Skin epidermis (tissue), 12 donors: ENCODE measurements around the gene TOM1L2.
"Not testable (repeated sequence)": the region's sequence is repeated elsewhere in the genome, so short reads cannot be mapped to it uniquely, and the experiment has no call there.

Source experiments
- H3K27ac ChIP-seq, 21 experiments: fragments of 200-600 bp; sonication (generic) in 11 of 21; one replicate each; pipeline ENCODE4 v1.5.0; 2020; ENCODE audit warnings: mild to moderate bottlenecking in 3 of 21, inconsistent platforms in 2 of 21, moderate library complexity in 2 of 21
- H3K4me3 ChIP-seq, 7 experiments: fragments of 200-600 bp; sonication (generic) in 2 of 7; one replicate each; pipeline ENCODE4 v1.5.0; 2020; ENCODE audit warnings: inconsistent platforms in 2 of 7, mild to moderate bottlenecking in 2 of 7, moderate library complexity in 1 of 7

Gene TOM1L2

DNA sequence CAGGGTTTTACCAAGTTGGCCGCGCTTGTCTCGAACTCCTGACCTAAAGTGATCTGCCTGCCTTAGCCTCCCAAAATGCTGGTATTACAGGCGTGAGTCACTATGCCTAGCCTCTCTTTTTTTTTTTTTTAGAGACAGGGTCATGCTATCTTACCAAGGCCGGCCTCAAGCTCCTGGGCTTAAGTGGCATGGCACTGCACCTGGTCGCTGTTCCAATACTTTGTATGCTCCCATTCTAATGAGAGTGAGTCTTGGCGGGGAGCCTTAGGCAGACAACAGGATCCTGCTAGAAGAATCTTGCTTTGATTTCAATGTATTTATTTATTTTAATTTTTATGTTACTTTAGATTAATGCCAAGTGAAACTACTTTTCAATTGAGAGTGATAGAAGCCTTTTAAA lies 21.9 kb downstream of the TOM1L2 start:
- H3K27ac ChIP-seq: no peak overlapping the region

DNA sequence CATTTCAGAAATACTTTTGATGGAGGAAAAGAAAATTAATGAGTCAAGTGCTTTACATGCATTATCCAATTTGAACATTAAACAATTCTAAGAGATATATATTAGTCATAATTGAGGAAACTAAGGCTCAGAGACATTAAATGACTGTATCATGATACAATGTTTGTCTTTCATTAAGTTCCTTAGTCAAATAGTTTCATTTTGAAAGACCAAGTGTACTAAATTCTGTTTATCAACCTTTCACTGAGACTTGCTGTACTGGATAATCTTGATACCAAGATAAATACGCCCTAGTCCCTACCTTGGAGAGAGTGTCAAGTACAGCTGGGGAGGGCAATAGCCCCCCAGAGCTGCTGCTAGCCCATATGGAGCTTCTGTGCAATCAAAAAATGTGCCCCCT lies 24.2 kb downstream of the TOM1L2 start:
- Histone ChIP-seq H3K4me3 (no peak overlapping the region), H3K27ac (no peak overlapping the region)

More for the DNA sequence above, 21.9 kb downstream of the TOM1L2 start:
- no peak overlapping the region for H3K4me3 ChIP-seq

DNA sequence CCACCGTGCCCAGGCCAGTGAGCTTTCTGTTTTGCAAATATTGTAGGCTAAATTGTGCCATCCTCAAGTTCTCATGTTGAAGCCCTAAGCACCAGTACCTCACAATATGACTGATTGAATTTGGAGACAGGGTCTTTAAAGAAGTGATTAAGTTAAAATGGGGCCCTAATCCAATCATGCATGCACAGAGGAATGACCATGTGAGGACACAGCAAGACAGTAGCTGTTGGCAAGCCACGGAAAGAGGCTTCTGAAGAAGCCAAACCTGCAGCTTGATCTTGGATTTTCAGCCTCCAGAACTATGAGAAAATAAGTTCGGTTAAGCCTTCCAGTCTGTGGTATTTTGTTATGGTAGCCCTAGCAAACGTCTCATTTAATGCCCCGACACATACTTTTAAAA lies 24.9 kb downstream of the TOM1L2 start:
- H3K4me3 ChIP-seq: no peak overlapping the region
- H3K27ac ChIP-seq: no peak overlapping the region

DNA sequence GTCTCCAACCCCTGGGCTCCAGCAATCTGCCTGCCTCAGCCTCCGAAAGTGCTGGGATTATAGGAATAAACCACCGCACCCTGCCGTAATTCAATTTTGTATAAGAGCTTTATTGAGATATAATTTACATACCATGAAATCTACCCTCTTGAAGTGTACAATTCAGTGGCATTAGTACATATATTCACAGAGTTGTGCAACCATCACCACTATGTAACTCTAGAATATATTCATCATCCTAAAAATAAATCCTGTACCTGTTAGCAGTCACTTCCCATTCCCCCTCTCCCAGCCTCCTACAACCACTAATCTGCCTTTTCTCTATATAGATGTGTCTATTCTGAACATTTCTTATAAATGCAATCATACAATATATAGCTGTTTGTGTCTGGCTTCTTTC lies 26.1 kb downstream of the TOM1L2 start:
- Histone ChIP-seq H3K4me3 (no peak overlapping the region), H3K27ac (no peak overlapping the region)

DNA sequence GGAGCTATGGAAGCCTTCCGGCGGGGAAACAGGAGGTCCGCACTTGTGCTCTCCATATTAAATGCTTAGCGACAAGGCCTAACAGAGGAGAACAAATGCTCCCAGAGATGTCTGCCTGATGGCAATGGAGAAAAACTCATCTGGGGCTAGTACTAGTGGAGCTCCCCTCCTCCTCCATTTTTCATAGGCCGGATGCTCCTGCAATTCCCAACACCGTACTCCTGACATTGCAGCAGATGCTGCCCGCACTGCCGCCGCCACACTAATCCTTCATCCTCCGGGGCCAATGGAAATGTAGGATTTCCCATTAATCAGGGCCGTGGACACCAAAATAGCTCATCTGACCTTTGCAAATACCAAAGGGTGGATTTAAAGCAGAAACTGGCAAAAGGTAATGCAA lies 27.5 kb downstream of the TOM1L2 start:
- Histone ChIP-seq H3K4me3 (no peak overlapping the region), H3K27ac (no peak overlapping the region)

DNA sequence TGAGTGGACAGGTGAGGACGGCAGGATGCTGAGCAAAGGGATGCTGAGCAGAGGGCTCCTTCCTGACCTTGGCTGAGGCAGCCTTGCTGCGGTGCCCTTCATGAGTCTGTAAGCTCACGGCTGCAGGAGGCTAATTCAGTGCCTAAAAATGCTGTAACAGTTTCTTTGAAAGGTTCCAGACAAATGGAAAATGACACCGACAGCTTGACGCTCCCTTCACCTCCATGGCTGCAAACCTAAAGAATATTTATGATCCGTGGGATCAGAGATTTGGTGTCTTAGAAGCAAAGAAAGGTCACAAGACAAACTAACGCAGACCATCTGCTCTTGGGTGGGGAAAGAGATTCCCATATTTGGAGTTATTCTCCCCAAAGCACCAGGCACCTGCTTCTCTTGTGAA lies 28.0 kb downstream of the TOM1L2 start:
- peak overlapping the region in 1 of 21 experiments; percentile 10 for H3K27ac ChIP-seq
- H3K4me3 ChIP-seq: no peak overlapping the region

DNA sequence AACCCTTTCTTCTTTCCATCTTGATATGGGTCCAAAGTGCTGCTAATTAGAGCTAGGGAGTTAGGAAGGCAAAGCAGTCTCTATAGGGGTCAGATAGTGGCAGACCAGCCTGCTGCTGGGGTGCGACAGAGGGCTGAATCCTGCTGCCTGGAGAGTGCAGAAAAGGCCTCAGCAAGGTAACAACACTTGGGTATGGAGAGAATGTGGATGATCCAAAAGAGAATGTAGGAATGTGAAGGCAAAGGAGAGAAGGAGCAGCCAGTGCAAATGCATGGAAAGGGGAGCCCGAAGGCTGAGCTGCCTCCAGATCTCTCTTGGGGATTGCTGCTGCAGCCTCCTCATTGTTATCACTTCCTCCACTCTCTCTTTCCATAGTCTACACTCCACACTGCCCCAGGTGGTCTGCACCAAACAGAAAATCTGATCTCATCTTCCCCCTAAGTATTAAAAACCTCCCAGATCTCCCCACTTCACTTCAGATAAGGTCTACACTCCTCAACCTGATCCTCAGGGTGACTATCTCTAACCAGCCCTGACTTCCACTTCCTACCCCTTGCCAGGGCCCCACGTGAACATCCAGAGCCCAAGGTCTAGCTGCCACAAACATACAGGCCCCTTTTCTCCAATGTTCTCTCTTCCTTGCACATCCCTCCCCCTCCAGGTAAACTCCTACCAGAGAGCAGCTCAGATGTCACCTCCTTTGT lies 28.8 kb downstream of the TOM1L2 start:
- peak overlapping the region in 7 of 21 experiments; percentile 2 to 26 (median 10) for H3K27ac ChIP-seq
- no peak overlapping the region for H3K4me3 ChIP-seq

DNA sequence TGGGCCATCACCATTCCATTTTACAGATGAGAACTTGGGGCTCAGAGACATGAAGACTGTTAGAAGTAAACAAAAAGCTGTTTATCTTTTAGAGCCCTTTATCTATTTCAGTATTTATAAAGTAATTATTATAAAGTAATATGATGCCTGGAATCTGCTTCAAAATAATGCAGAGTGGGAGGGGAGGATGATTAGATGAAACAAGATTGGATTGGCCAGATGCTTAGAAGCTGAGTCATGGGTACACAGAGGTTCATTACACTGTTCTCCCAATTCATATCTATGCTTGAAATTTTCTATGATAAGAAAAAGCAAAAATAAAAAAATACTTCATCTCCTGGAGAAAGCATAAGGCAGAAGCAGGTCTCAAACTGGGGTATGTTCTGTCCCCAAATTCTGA lies 29.4 kb downstream of the TOM1L2 start:
- Histone ChIP-seq H3K4me3 (no peak overlapping the region), H3K27ac (peak overlapping the region in 4 of 21 experiments; percentile 2 to 24 (median 8))

DNA sequence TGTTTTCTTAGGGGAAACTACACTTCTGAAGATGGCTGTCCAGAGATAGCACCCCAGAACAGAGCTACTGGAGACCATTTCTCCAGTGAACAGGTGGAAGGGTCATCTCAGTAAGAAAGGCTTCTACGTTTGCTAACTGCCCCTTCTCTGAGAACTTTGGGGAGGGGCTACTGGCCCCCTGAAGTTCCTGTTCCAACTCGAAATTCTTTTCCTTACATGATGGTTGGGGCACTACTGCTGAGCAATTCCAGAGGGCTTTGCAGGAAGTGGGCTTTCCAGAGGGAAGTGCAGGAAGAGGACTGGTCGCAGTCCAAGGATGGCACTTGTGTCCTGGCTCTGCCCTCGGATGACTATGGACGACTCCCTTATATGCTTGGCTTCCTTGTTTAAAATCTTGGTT lies 31.2 kb downstream of the TOM1L2 start:
- Histone ChIP-seq H3K27ac (peak overlapping the region in 1 of 21 experiments; percentile 10), H3K4me3 (no peak overlapping the region)

DNA sequence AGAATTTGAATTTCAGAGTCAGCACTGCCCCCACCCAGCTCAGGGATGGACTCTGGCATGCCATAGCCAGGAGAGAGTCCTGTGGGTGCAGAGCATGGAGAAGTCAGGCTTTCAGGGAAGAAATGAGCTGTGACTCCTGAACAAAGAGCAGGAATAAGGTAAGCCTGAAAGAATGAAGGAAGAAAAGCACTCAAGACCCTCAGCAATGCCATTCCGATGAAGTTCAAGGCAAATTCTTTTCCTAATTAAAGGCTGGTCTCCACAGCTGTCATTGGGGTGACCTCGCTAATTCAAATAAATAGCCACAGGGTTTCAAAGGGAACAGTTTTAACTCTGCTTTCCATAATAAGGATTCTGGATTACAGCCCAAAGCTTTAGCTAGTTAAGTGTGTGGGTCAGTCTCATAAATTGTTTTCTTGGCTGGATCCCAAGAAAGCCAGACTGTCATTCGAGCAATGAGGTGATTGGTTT lies 31.7 kb downstream of the TOM1L2 start:
- H3K4me3 ChIP-seq: no peak overlapping the region
- peak overlapping the region in 1 of 21 experiments; percentile 26 for H3K27ac ChIP-seq

DNA sequence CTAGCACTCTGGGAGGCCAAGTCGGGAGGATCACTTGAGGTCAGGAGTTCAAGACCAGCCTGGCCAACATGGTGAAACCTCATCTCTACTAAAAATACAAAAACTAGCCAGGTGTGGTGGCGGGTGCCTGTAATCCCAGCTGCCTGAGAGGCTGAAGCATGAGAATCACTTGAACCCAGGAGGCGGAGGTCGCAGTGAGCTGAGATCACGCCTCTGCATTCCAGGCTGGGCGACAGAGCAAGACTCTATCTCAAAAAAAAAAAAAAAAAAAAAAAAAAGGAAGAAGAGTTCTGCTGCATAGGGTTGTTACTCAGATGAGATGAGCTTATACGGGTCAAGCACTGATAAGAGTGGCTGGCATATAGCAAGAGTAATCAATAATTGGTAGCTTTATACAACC lies 32.3 kb downstream of the TOM1L2 start:
- H3K4me3 ChIP-seq: not testable (repeated sequence)
- H3K27ac ChIP-seq: peak overlapping the region in 1 of 21 experiments; percentile 26

DNA sequence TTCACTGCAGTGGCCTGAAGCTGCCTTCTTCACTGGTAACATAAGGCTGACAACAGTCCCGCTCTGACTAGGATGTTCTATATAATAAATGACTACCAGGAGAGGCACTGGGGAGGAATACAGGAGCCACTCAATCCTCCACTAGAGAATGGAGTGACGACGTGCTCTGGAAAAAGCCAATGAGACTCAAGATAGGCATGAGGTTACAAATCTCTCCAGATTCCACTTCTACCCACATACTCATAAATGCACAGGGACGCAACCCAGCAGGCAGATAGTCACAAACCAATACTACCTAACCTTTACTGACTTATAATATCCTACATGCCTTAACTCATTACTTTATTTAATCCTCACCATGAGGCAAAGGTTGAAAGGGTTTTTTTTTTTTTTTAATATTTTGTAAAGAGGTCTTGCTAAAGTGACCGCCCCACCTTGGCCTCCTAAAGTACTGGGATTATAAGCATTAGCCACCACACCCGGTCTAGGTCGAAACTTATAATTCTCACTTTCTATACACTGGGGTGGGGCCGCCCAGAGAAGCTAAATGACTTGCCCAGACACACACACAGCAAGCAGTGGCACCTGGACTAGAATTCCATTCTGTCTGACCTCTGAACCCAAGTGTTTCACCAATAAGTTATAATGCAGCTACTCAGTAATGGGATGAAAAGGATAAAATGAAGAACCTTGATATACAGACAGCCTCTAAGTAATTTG lies 33.7 kb downstream of the TOM1L2 start:
- Histone ChIP-seq H3K4me3 (no peak overlapping the region), H3K27ac (peak overlapping the region in 15 of 21 experiments; percentile 10 to 69 (median 42))

DNA sequence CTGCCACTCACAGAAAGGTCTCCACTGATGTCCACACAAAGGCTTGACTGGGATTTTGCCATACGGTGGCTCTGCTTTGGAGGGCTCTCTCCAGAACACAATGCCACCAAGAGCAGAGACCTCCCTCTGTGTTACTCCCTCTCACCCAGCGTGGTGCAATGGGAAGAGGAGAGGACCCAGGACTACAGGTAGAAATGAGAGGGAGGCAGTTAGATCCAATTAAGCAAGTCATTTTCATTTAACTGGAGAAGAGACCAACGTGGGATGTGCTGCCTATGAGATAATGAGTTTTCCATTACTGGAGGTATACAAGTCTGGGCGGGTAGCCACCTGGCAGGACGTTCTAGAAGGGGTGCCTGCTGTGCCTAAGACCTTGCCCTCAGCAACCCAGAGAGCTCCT lies 34.2 kb downstream of the TOM1L2 start:
- H3K27ac ChIP-seq: peak overlapping the region in 14 of 21 experiments; percentile 10 to 69 (median 44)
- H3K4me3 ChIP-seq: no peak overlapping the region

DNA sequence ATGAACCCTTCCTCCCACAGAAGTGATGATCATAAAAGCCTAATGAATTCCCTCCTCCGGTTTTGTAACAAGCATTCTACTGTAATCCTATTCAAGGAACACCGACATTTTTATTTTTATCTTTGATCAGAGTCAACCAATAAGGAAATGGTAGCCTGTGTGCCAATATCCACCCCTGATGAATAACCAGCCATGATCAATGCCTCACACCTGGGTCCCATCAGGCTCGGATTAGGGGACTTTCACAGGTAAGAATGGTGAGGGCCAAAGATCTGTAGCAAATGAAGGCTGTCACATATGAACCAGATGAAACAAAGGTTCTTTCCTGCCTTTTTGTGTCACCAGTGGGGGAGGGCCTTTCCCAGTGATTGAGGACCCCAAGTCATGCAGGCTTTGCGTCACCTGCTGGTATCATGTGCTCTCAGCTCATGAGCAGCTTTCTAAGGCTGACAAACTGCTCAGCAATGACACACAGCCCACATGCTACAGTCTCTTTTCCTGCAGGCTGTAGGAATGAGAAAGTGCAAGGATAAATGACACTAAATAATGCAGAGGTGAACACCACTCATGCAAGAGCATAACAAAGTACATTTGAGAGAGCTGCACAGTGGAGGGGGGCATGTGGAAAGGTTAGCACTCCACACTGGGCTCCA lies 34.9 kb downstream of the TOM1L2 start:
- Histone ChIP-seq H3K4me3 (no peak overlapping the region), H3K27ac (peak overlapping the region in 11 of 21 experiments; percentile 11 to 69 (median 46))

DNA sequence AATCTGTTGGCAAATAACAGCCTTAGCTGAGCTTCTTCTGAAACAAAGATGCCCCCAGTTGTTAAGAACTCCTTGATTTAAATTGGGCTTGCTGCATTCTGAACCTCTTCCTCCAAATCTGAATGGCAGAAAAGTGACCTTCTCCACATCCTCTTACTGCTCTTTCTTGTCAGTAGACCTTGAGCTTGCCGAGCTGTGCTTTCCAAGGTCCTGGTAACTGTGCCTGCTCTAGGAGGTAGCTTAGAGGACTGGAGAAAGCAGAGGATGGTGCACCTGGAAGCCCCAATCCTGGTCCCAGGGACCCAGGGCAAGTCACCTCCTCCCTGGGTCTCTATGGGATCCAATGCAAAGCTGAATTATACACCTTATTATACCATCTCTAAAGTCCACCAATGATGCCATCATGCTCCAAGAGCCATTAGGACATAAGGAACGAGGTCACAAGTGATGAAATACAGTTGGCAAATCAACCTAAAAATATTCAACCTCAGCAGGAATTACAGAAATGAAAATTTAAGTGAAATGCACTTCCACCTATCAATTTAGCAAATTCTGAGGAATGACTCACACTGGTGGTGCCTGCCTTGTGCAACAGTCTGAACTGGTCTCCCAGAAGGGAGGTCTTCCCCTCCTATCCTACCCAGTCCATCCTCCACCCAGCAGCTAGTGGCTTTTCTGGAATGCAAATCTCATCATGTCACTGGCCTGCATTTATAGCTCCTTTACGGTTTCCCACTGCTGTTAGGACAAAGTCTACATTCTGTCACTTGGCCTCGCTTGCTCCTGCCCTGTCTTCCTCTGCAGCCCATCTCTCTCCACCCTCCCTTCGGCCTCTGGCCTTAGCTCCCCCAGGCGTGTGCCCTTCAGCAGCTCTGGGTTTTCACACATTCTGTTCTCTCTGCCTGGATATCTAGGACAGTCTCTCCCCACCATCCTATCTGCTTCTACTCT lies 36.6 kb downstream of the TOM1L2 start:
- Histone ChIP-seq H3K27ac (peak overlapping the region in 9 of 21 experiments; percentile 2 to 53 (median 30)), H3K4me3 (no peak overlapping the region)

DNA sequence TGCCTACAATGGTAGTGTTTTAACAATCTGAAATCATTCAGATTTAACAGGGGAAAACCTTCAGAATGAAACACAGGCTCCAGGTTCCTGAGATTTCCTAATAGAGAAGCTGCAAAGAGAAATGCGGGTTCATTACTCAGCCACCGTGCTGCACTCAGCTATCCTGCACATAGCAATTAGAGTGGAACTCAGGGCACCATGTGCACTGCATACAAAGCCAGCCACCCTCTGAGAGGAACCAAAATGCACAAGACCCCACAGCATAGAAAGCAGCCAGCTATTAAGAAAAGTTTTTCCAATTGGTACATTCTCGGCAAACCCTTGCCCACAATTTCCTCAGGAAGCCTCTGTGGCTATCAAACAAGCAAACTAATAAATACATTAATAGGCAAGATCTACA lies 37.4 kb downstream of the TOM1L2 start:
- H3K4me3 ChIP-seq: no peak overlapping the region
- H3K27ac ChIP-seq: peak overlapping the region in 2 of 21 experiments; percentile 15 to 30

DNA sequence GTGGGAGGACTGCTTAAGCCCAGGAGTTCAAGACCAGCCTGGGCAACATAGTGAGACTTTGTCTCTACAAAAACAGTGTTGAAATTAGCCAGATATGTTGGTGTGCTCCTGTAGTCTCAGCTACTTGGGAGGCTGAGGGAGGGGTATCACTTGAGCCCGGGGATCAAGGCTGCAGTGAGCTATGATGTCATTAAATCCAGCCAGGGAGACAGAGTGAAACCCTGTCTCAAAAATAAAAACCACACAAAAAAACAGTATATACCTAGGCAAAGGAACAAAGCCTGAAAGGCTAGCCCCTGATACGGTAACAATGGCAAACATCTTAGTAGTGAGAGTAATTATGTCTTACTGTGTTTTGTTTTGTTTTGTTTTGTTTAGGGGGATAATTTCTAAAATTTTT lies 38.0 kb downstream of the TOM1L2 start:
- no peak overlapping the region for H3K4me3 ChIP-seq
- peak overlapping the region in 1 of 21 experiments; percentile 15 for H3K27ac ChIP-seq

DNA sequence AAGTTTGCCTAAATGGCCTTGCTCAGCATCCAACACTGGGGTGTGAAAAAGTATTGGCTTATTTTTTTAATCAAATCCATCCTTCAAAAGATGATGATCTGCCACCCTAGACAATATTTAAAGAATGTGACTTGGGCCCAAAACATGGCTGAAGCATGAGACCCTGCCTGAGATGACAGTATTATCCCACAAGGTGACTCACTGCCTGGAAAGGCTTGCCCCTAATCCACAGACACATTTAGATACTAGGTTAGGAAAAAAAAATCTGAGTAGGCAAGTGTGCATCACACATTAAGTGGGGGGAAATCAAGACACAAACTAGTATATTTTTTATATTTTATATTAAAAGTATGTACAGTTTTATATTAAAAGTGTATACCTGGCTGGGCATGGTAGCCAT lies 38.4 kb downstream of the TOM1L2 start:
- H3K4me3 ChIP-seq: no peak overlapping the region
- H3K27ac ChIP-seq: no peak overlapping the region

DNA sequence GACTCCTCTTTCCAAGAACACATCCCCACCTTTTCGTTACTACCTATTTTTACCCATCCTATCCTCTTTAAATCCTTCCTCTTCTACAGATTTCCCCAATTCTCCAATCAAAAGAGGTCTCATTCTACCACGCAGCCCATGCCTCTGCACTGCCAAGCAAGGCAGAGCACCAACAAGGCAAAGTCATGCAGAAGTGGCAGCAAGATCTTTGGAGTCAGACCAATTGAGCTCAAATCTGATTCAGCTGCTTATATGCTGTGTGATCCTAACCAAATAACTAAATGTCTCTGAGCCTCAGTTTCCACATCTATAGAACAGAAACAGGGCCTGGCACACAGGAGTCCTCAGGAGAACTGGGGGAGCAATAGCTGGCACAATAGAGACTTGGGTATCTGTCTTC lies 41.0 kb downstream of the TOM1L2 start:
- H3K4me3 ChIP-seq: no peak overlapping the region

More for the DNA sequence above, 41.0 kb downstream of the TOM1L2 start:
- H3K27ac ChIP-seq: no peak overlapping the region
